ENCODE results near the gene SPDYE5. TPM values are rescaled to one million over a fixed set of nuclear protein-coding genes. Genes with fewer than 3 reads are reported as not detected.
"Not testable (repeated sequence)": the region's sequence is repeated elsewhere in the genome, so short reads cannot be mapped to it uniquely, and the experiment has no call there.

The SPDYE5 gene
- polyA plus RNA-seq, 1 of the 3 experiments (the other 2 are of a cell fraction): not detected

DNA sequence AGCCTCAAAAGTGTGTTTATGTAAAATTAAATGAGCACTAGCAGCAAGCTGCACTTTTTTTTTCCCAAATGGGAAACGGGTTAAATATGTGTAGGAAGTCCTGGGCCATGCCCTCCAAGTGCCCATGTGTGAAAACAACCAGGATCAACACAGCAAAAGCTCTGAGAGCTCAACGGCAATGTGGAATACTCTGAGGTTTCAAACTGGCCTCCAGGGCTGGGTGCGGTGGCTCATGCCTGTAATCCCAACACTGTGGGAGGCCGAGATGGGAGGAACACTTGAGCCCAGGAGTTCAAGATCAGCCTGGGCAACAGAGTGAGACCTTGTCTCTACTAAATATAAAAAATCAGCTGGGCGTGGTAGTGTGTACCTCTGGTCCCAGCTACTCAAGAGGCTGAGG, 34.1 kb upstream of the SPDYE5 start:
- H3F3A ChIP-seq (replicated peaks; ENCODE audit: insufficient read depth); H3K9me3 ChIP-seq; H3K27me3 ChIP-seq (ENCODE audit: insufficient read depth); POLR2A ChIA-PET; H3K27ac ChIP-seq (ENCODE audit: low read depth in 2 of 2, low read length in 1 of 2); H4K20me1 ChIP-seq (ENCODE audit: insufficient read depth); H3K4me1 ChIP-seq (ENCODE audit: control insufficient read depth in 1 of 2, insufficient read depth in 2 of 2, low read depth in 1 of 2, low read length in 1 of 2); H3K9ac ChIP-seq; H3K4me2 ChIP-seq; DNase-seq; H3K9me2 ChIP-seq; H3K4me3 ChIP-seq (ENCODE audit: low read depth in 2 of 2, low read length in 1 of 2); H2AFZ ChIP-seq (ENCODE audit: low read depth); CTCF ChIA-PET; H3K36me3 ChIP-seq (replicated peaks in 1 of 2; ENCODE audit: control insufficient read depth in 1 of 2, insufficient read depth in 2 of 2, low read length in 1 of 2); H3K79me2 ChIP-seq (ENCODE audit: insufficient read depth): not testable (repeated sequence)
- 56% methylated on average over 1 of the region's 5 CpGs for WGBS (ENCODE audit: low lambda C conversion rate)

DNA sequence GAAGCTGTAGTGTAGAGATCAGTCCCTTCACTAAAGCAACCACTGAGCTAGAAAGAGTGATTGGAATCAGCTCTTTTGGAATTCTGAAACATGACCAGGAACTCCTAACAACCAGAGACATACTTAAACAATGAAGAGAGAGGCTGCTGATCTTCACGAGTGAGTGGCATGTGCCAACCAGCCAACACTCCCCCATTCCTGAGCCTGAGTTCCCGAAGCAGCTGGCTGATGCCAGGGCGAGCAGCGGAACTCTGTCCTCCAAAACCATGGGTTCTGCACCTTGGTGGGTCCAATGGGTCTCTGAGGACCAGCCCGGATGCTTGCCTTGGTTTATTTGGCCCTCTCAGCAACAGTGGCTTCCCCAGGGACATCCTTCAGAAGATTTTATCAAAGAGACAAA, 31.6 kb upstream of the SPDYE5 start:
- not testable (repeated sequence) for H3K4me2 ChIP-seq

GRCh38 chr7:75470166-75470565, 22.0 kb upstream of the SPDYE5 start:
- Histone ChIP-seq H3K4me2 (0 out of 2 replicates have a peak overlapping the region, but pooled peaks have one; percentile 33), H3K36me3 (replicated peaks in 1 of 2; ENCODE audit: control insufficient read depth in 1 of 2, insufficient read depth in 2 of 2, low read length in 1 of 2) (peaks cover 8 to 35% of the 10 kb centered on the region in 2 experiments), H3K79me2 (ENCODE audit: insufficient read depth) (peaks cover 17% of the 10 kb centered on the region; the same call in 1 of the 2 replicates)
- H3K9ac ChIP-seq; H3K9me2 ChIP-seq; H3K27ac ChIP-seq (ENCODE audit: low read depth in 2 of 2, low read length in 1 of 2); H3K9me3 ChIP-seq; H3F3A ChIP-seq (replicated peaks; ENCODE audit: insufficient read depth); H3K4me1 ChIP-seq (ENCODE audit: control insufficient read depth in 1 of 2, insufficient read depth in 2 of 2, low read depth in 1 of 2, low read length in 1 of 2); DNase-seq; H2AFZ ChIP-seq (ENCODE audit: low read depth); CTCF ChIA-PET; H3K4me3 ChIP-seq (ENCODE audit: low read depth in 2 of 2, low read length in 1 of 2); POLR2A ChIA-PET; H3K27me3 ChIP-seq (ENCODE audit: insufficient read depth); H4K20me1 ChIP-seq (ENCODE audit: insufficient read depth): not testable (repeated sequence)
- WGBS (ENCODE audit: low lambda C conversion rate): 100% methylated on average over 2 of the region's 4 CpGs

More for the DNA sequence above, 31.6 kb upstream of the SPDYE5 start:
- H4K20me1 ChIP-seq (ENCODE audit: insufficient read depth); H3K4me1 ChIP-seq (ENCODE audit: control insufficient read depth in 1 of 2, insufficient read depth in 2 of 2, low read depth in 1 of 2, low read length in 1 of 2); H3K79me2 ChIP-seq (ENCODE audit: insufficient read depth); DNase-seq; H3K9me3 ChIP-seq; POLR2A ChIA-PET; H3F3A ChIP-seq (replicated peaks; ENCODE audit: insufficient read depth); H3K36me3 ChIP-seq (replicated peaks in 1 of 2; ENCODE audit: control insufficient read depth in 1 of 2, insufficient read depth in 2 of 2, low read length in 1 of 2); H3K4me3 ChIP-seq (ENCODE audit: low read depth in 2 of 2, low read length in 1 of 2); H3K27ac ChIP-seq (ENCODE audit: low read depth in 2 of 2, low read length in 1 of 2); H2AFZ ChIP-seq (ENCODE audit: low read depth); CTCF ChIA-PET; H3K9me2 ChIP-seq; H3K9ac ChIP-seq; H3K27me3 ChIP-seq (ENCODE audit: insufficient read depth): not testable (repeated sequence)
- WGBS (ENCODE audit: low lambda C conversion rate): no CpG with 5 or more reads among the region's 5 CpGs

DNA sequence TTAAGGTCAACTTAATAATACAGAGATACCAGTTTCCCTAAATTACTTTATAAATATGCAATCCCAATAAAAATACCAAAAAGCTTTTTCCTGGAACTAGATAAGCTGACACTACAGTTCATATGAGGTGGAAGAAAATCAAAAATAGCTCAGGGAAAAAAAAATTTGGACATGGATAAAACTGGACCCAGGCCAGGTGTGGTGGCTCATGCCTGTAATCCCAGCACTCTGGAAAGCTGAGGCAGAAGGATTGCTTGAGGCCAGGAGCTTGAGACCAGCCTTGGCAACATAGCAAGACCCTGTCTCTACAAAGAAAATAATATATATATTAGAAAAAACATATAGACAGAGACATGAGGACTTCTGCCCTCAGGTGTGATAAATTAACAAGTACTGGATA, 14.7 kb upstream of the SPDYE5 start:
- H3K4me1 ChIP-seq (ENCODE audit: control insufficient read depth in 1 of 2, insufficient read depth in 2 of 2, low read depth in 1 of 2, low read length in 1 of 2); POLR2A ChIA-PET; H3K9me2 ChIP-seq; H3K9me3 ChIP-seq; H3F3A ChIP-seq (replicated peaks; ENCODE audit: insufficient read depth); H3K27me3 ChIP-seq (ENCODE audit: insufficient read depth); H4K20me1 ChIP-seq (ENCODE audit: insufficient read depth); H3K4me3 ChIP-seq (ENCODE audit: low read depth in 2 of 2, low read length in 1 of 2); H3K27ac ChIP-seq (ENCODE audit: low read depth in 2 of 2, low read length in 1 of 2); DNase-seq; H3K9ac ChIP-seq; CTCF ChIA-PET; H2AFZ ChIP-seq (ENCODE audit: low read depth); H3K4me2 ChIP-seq: not testable (repeated sequence)
- Histone ChIP-seq H3K36me3 (replicated peaks in 1 of 2; ENCODE audit: control insufficient read depth in 1 of 2, insufficient read depth in 2 of 2, low read length in 1 of 2) (peaks cover 4 to 15% of the 10 kb centered on the region in 2 experiments), H3K79me2 (ENCODE audit: insufficient read depth) (peaks cover 42% of the 10 kb centered on the region; the same call in 1 of the 2 replicates)

GRCh38 chr7:75480313-75480712, 11.8 kb upstream of the SPDYE5 start:
- H3K4me3 ChIP-seq (ENCODE audit: low read depth in 2 of 2, low read length in 1 of 2); H3K9me2 ChIP-seq; POLR2A ChIA-PET; DNase-seq; H3K4me2 ChIP-seq; CTCF ChIA-PET; H4K20me1 ChIP-seq (ENCODE audit: insufficient read depth); H3K9me3 ChIP-seq; H3K27me3 ChIP-seq (ENCODE audit: insufficient read depth); H3K9ac ChIP-seq; H2AFZ ChIP-seq (ENCODE audit: low read depth); H3K4me1 ChIP-seq (ENCODE audit: control insufficient read depth in 1 of 2, insufficient read depth in 2 of 2, low read depth in 1 of 2, low read length in 1 of 2); H3K27ac ChIP-seq (ENCODE audit: low read depth in 2 of 2, low read length in 1 of 2); H3F3A ChIP-seq (replicated peaks; ENCODE audit: insufficient read depth): not testable (repeated sequence)
- peaks cover 58% of the 10 kb centered on the region for H3K79me2 ChIP-seq (ENCODE audit: insufficient read depth)
- peaks cover 0 to 15% of the 10 kb centered on the region in 2 experiments for H3K36me3 ChIP-seq (replicated peaks in 1 of 2; ENCODE audit: control insufficient read depth in 1 of 2, insufficient read depth in 2 of 2, low read length in 1 of 2)

DNA sequence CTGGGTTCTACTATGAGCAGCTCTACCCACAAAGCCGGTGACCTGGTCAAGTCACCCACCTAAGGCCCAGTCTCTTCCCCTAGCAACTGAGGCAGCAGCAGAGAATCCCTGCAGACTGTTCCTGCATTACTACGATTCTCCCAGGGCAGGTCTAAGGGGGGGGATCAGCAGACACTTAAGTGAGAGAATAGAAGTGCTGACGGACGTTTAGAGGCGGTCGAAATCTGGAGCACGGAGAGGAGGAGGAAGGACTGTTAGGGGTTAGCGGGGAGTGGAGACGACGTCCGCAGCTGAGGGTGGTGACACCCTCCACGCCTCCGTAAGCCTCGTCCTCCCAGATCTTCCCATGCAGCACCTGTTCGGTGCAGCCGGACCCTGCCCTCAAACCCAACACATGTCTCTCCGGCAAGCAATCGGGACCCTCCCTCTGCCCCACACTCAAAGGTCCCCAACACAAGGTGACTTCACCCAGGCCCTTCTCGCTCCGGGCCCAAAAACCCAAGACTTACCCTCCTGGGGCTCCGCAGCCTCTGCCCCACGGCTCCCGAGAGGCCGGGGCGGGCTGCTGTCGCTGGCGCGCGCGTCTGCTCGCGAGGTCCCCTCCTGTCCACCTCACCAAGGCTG, 6.7 kb upstream of the SPDYE5 start:
- DNase-seq; H3K9me3 ChIP-seq; H4K20me1 ChIP-seq (ENCODE audit: insufficient read depth); H3F3A ChIP-seq (replicated peaks; ENCODE audit: insufficient read depth); H3K4me1 ChIP-seq (ENCODE audit: control insufficient read depth in 1 of 2, insufficient read depth in 2 of 2, low read depth in 1 of 2, low read length in 1 of 2); H3K9me2 ChIP-seq; H3K27me3 ChIP-seq (ENCODE audit: insufficient read depth); CTCF ChIA-PET; H3K36me3 ChIP-seq (replicated peaks in 1 of 2; ENCODE audit: control insufficient read depth in 1 of 2, insufficient read depth in 2 of 2, low read length in 1 of 2); POLR2A ChIA-PET: not testable (repeated sequence)
- Histone ChIP-seq H3K9ac (peak overlapping the region; percentile 93), H2AFZ (ENCODE audit: low read depth) (peak overlapping the region; percentile 100), H3K4me3 (ENCODE audit: low read depth in 2 of 2, low read length in 1 of 2) (peak overlapping the region; percentile 86 to 93), H3K79me2 (ENCODE audit: insufficient read depth) (peaks cover 41% of the 10 kb centered on the region), H3K4me2 (peak overlapping the region; percentile 93), H3K27ac (ENCODE audit: low read depth in 2 of 2, low read length in 1 of 2) (peak overlapping the region in 1 of 2 experiments; percentile 75; a peak in 3 of 4 replicates)
- 0% methylated on average over 15 of the region's 32 CpGs for WGBS (ENCODE audit: low lambda C conversion rate)
